Measurements from ENCODE around the gene IL17B. TPM values are rescaled to one million over a fixed set of nuclear protein-coding genes. Genes with fewer than 3 reads are reported as not detected.
A peak's percentile ranks its signal among the peaks of the same experiment; 100 is the strongest.

IL17B gene
- total RNA-seq, 1 experiment from 2014 or later: not detected

- peaks cover 43% of the 10 kb centered on the region for H3K4me1 Mint-ChIP-seq
Observed at GRCh38 chr5:149406979-149407306, 27.9 kb upstream of the IL17B start.

GRCh38 chr5:149406203-149406978 lies 27.3 kb upstream of the IL17B start:
- no peaks in the 10 kb centered on the region; the same call in 1 of the 2 replicates for H3K27me3 Mint-ChIP-seq (ENCODE audit: low read depth)
- ATAC-seq (peak; percentile 62), DNase-seq (ENCODE audit: low spot score) (peak; percentile 41)
- no peak overlapping the region for H3K4me3 Mint-ChIP-seq
- ChIA-PET POLR2A (interaction anchor here (0.7 kb wide), 1 partner anchor 14 kb away, joined by 3 read pairs; no protein-coding TSS in a partner anchor), CTCF (interaction anchor here (0.7 to 5.7 kb wide), 15 partner anchors 11 to 292 kb away, joined by 3 to 45 read pairs (median 5); partner anchors contain the start of gene PCYOX1L)
- H3K36me3 Mint-ChIP-seq: no peaks in the 10 kb centered on the region
- 0 out of 2 replicates have a peak overlapping the region, but pooled peaks have one; percentile 60 for H3K27ac Mint-ChIP-seq
- TF ChIP-seq USF1 (CRISPR knock-in tag; IDR thresholded peaks at IDR 0.05) (peak; percentile 53; the same call in 1 of the 2 replicates), ZNF263 (CRISPR knock-in tag; IDR thresholded peaks at IDR 0.05; ENCODE audit: low read depth) (peak; percentile 85), ZNF532 (CRISPR knock-in tag; IDR thresholded peaks at IDR 0.05; ENCODE audit: borderline replicate concordance) (no peak), RELA (CRISPR knock-in tag; IDR thresholded peaks at IDR 0.05; ENCODE audit: borderline replicate concordance) (no peak), USF2 (CRISPR knock-in tag; IDR thresholded peaks at IDR 0.05) (peak; percentile 61)
- peaks cover 43% of the 10 kb centered on the region for H3K4me1 Mint-ChIP-seq
- H3K9me3 Mint-ChIP-seq: no peaks in the 10 kb centered on the region

More at GRCh38 chr5:149406979-149407306, 27.9 kb upstream of the IL17B start:
- TF ChIP-seq TCF7 (CRISPR knock-in tag; IDR thresholded peaks at IDR 0.05; ENCODE audit: low read depth) (no peak), RORB (CRISPR knock-in tag; IDR thresholded peaks at IDR 0.05) (no peak), IRF1 (CRISPR knock-in tag; IDR thresholded peaks at IDR 0.05) (no peak), ZNF396 (CRISPR knock-in tag; IDR thresholded peaks at IDR 0.05; ENCODE audit: borderline replicate concordance) (no peak), NFE2L1 (CRISPR knock-in tag; IDR thresholded peaks at IDR 0.05) (no peak), SMAD3 (CRISPR knock-in tag; IDR thresholded peaks at IDR 0.05; ENCODE audit: borderline replicate concordance) (no peak)
- CTCF ChIA-PET: interaction anchor here (0.8 to 5.7 kb wide), 8 partner anchors 15 to 40 kb away, joined by 3 to 45 read pairs (median 8); no protein-coding TSS in a partner anchor
- Mint-ChIP-seq H3K36me3 (no peaks in the 10 kb centered on the region), H3K27me3 (ENCODE audit: low read depth) (no peaks in the 10 kb centered on the region), H3K27ac (peak overlapping the region; percentile 38; the same call in 1 of the 2 replicates), H3K4me3 (no peak overlapping the region), H3K9me3 (no peaks in the 10 kb centered on the region)
- ATAC-seq (no peak), DNase-seq (ENCODE audit: low spot score) (no peak)
- POLR2A ChIA-PET: no interaction called here

- ChIA-PET POLR2A (interaction anchor here (0.7 kb wide), 1 partner anchor 15 kb away, joined by 3 read pairs; no protein-coding TSS in a partner anchor), CTCF (interaction anchor here (0.7 to 5.7 kb wide), 14 partner anchors 11 to 291 kb away, joined by 3 to 45 read pairs (median 5); partner anchors contain the start of gene PCYOX1L)
- no peaks in the 10 kb centered on the region for H3K9me3 Mint-ChIP-seq
- H3K4me1 Mint-ChIP-seq: peaks cover 43% of the 10 kb centered on the region
- H3K36me3 Mint-ChIP-seq: no peaks in the 10 kb centered on the region
- peak overlapping the region; percentile 60; the same call in 1 of the 2 replicates for H3K27ac Mint-ChIP-seq
- no peak for DNase-seq (ENCODE audit: low spot score)
- no peak for TF ChIP-seq PRDM15 (CRISPR knock-in tag; IDR thresholded peaks at IDR 0.05)
- no peak for TF ChIP-seq CTCF (IDR thresholded peaks at IDR 0.05)
- no peak for TF ChIP-seq ATF2 (CRISPR knock-in tag; IDR thresholded peaks at IDR 0.05; ENCODE audit: borderline replicate concordance, low read depth)
- no peak for TF ChIP-seq TCF7 (CRISPR knock-in tag; IDR thresholded peaks at IDR 0.05; ENCODE audit: low read depth)
- no peak for ATAC-seq
- H3K4me3 Mint-ChIP-seq: no peak overlapping the region
- H3K27me3 Mint-ChIP-seq (ENCODE audit: low read depth): no peaks in the 10 kb centered on the region; the same call in 1 of the 2 replicates
Observed at GRCh38 chr5:149405550-149406202, 26.6 kb upstream of the IL17B start.
